ENCODE measurements around the gene SNX11. TPM values are rescaled to one million over a fixed set of nuclear protein-coding genes. Genes with fewer than 3 reads are reported as not detected.

Gene SNX11, protein sequence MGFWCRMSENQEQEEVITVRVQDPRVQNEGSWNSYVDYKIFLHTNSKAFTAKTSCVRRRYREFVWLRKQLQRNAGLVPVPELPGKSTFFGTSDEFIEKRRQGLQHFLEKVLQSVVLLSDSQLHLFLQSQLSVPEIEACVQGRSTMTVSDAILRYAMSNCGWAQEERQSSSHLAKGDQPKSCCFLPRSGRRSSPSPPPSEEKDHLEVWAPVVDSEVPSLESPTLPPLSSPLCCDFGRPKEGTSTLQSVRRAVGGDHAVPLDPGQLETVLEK
- total RNA-seq, result 12.0 TPM

DNA sequence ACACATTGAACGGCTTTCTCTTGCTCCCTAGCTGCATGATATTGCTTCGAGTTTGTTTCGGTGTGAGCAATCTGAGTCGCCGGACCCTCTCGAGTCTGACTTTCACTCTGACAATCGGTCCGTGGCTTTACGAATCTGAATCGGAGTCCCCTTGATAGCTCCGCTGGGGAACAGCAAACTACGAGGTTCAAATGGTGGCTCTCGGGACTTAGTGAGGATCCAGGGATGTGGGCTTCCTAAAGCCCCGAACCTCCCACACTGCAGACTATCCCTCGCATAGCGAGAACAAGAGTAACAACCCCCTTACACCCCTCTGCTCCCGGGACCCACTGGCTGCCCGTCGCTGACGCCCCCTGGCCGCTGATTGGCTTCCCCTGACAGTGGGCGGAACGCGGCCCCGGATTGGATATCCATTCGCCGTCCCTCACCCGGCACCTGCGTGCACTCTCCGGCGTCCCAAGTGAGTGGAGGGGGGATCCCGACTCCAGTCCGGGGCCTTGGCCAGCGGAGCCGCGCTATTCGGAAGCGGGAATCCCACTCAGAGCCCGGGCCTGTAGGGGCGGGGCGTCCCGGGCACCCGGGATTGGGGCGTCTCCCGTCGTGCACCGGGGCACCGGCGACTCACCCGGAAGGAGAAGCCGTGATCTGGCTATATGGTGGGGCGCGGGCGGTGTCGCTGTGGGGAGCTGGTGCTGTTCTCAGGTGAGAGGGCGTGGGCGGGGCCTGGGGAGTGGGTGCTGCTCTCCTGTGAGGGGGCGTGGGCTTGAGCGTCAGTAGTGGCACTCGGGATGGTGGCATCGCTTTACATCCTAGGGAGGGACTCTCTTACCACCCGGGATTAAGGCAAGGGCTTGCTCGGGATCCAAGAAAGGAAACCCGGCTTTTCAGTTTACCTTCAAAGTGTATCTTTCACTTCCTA is at the start of gene SNX11:
SNX11 (plus strand) TSS at position 630 of the 919 bp plus-strand sequence. CDS start 4,278 bp downstream, outside the sequence.

DNA sequence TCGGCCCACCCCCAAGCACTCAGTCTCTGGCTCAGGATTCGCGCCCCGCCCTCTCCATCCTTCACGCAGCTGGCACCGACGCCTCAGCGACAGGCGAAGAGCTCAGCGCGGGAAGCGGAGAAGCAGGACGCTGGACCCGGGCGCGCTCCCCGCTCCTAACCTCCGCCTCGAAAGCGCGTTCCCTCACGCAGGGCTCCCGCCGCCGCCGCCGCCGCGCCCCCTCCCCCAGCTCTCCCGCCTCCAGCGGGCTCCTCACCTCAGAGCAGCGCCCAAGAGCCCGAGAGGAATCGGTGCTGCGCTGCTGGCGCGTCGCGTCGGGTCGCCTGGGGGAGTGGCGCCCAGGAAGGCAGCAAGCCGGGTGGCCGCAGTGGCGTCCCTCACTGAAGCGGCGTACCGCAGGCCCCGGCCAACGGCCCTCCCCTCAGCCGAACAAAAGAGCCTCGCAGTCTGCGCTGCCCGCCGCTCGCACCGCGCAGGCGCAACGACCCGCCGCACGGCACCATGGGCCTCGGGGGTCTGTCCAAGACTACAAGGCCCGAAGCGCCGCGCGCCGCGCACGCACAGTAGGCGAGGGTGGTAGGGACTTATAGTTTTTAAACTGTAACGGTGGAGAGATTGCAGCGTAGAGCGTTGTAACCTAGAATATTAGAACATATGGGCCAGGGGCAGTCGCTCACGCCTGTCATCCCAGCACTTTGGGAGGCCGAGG is 6.4 kb upstream of the SNX11 start, which contains the start of gene CBX1:
CBX1 (minus strand) TSS at position 467 of the 709 bp plus-strand sequence. CDS start 24,474 bp downstream, outside the sequence.

Small RNA genes lying within 50 kb of the gene (small RNA-seq; reads per million reads assigned to genes)
- gene AC004477.2 (ENCODE audit: low replicate concordance) (not detected), gene MIR1203 (ENCODE audit: low replicate concordance) (not detected), gene RNU6-1201P (ENCODE audit: low replicate concordance) (not detected)

Other genes starting within 250 kb of the SNX11 start
- 5.0 TPM for gene SP2, start 211.5 kb upstream of the SNX11 start, total RNA-seq
- gene PNPO, start 166.2 kb upstream of the SNX11 start, total RNA-seq, result 16.1 TPM
- gene PRR15L, start 149.9 kb upstream of the SNX11 start, total RNA-seq, result 14.5 TPM
- gene CDK5RAP3, start 136.7 kb upstream of the SNX11 start, total RNA-seq, result 156 TPM
- 12.4 TPM for gene COPZ2, start 70.0 kb upstream of the SNX11 start, total RNA-seq
- 164 TPM for gene NFE2L1, start 59.4 kb upstream of the SNX11 start, total RNA-seq
- 63.2 TPM for gene CBX1, start 6.3 kb upstream of the SNX11 start, total RNA-seq